Smooth muscle cell (in vitro differentiated cells): ENCODE data around the gene PIAS4. TPM values are rescaled to one million over a fixed set of nuclear protein-coding genes. Genes with fewer than 3 reads are reported as not detected.

ENCODE experiments used
- DNase-seq: peaks from one replicate; lab custom pipeline; 2025; ENCODE audit not compliant: unreplicated experiment; lab: John Stamatoyannopoulos, UW
- H2AFZ ChIP-seq: fragments of 200-600 bp; sonication (generic); 2 replicates; pipeline ENCODE4 v1.6.0; 2016; ENCODE audit warnings: antibody characterized with exemption, low read depth, mild to moderate bottlenecking
- H3F3A ChIP-seq: fragments of 200-600 bp; sonication (generic); 2 replicates; pipeline ENCODE4 v1.6.0; 2017; ENCODE audit warnings: antibody characterized with exemption, low read depth
- H3K27ac ChIP-seq: fragments of 200-600 bp; sonication (generic); 2 replicates; pipeline ENCODE4 v1.5.1; 2016; ENCODE audit warnings: low read depth, mild to moderate bottlenecking
- H3K27me3 ChIP-seq: fragments of 200-600 bp; sonication (generic); 2 replicates; pipeline ENCODE4 v1.6.1; 2016; ENCODE audit warnings: low read depth, mild to moderate bottlenecking
- H3K36me3 ChIP-seq: fragments of 200-600 bp; sonication (generic); 2 replicates; pipeline ENCODE4 v1.5.1; 2016; ENCODE audit warnings: low read depth
- H3K4me1 ChIP-seq: fragments of 200-600 bp; sonication (generic); 2 replicates; pipeline ENCODE4 v1.5.1; 2016; ENCODE audit warnings: low read depth
- H3K4me2 ChIP-seq: fragments of 200-600 bp; sonication (generic); 2 replicates; pipeline ENCODE4 v1.6.0; 2016; ENCODE audit warnings: mild to moderate bottlenecking
- H3K4me3 ChIP-seq: fragments of 200-600 bp; sonication (generic); 2 replicates; pipeline ENCODE4 v1.5.1; 2016; ENCODE audit warnings: mild to moderate bottlenecking
- H3K79me2 ChIP-seq: fragments of 200-600 bp; sonication (generic); 2 replicates; pipeline ENCODE4 v1.6.0; 2016; ENCODE audit warnings: low read depth, mild to moderate bottlenecking
- H3K9ac ChIP-seq: fragments of 200-600 bp; sonication (generic); 2 replicates; pipeline ENCODE4 v1.6.0; 2016; ENCODE audit warnings: low read depth
- H3K9me3 ChIP-seq: fragments of 200-600 bp; sonication (generic); replicated peaks from 2 replicates; pipeline ENCODE4 v1.5.1; 2016; ENCODE audit warnings: low read depth
- H4K20me1 ChIP-seq: fragments of 200-600 bp; sonication (generic); 2 replicates; pipeline ENCODE4 v1.6.0; 2016; ENCODE audit warnings: low read depth
- WGBS: methylation state at CpG from one replicate; pipeline ENCODE4 v1.1.7; 2016; ENCODE audit warnings: low lambda C conversion rate; 5-methylcytosine and 5-hydroxymethylcytosine counted together
- polyA plus RNA-seq: library from polyadenylated mRNA; unstranded; fragments of >200 nt; fragmentation: Nextera tagmentation; extraction: Ambion mirVana; gene quantifications from 2 replicates; pipeline ENCODE4 v1.2.1, GENCODE V29; 2016
- total RNA-seq: library from RNA; depleted of rRNA; stranded (reverse); fragments of >200 nt; gene quantifications from 2 replicates; pipeline ENCODE4 v1.2.3, GENCODE V29; 2014
- TF ChIP-seq, protein P1 (sequence below): fragments of 200-600 bp; sonication (generic); IDR thresholded peaks from 2 replicates; pipeline ENCODE4 v1.5.1; 2017; ENCODE audit warnings: borderline replicate concordance, mild to moderate bottlenecking, antibody characterized with exemption; ENCODE audit not compliant: insufficient read depth, poor library complexity, severe bottlenecking

Gene PIAS4
- total and polyA plus RNA-seq, 2 experiments from 2014 or later: 8.1 to 17.3 TPM

DNA sequence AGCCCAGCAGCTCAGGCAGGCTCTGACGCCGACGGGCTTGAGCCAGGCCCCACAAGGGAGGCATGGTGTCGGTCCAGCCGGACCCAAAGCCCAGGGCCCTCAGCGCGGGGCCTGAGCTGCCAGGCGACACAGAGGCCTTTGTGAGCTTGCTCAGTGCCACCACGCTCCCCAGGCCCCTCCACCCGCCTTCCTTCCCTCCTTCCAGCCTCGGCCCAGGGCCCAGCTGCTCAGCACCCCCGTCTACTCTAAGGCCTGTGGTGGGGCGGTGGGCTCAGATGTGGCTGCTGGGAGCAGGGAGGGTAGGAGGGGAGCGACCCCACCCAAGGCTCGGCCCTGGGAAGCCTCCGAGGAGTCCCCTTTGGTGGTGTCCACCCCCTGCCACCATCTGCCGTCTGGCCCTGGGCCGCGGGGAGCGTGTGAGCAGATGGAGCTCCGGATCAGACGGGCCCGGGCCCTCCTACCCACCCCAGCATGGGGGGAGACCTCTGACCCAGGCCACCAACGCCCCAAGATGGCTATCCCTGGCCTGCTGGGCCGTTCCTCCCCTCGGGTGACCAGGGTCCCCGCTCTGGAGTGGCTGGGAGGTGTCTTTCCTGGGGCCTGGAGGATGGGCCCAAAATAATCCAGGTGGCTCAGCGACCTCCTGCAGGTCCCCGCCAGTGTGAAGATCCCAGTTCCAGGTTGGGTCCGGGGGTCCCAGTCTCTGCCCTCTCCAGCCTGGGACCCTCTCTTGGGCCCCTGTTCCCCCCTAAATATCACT lies 51.3 kb downstream of the PIAS4 start:
- Histone ChIP-seq H3K9ac (peak overlapping the region; percentile 73), H3K36me3 (no peaks in the 10 kb centered on the region), H3K4me2 (peak overlapping the region; percentile 79), H3F3A (peaks cover 5% of the 10 kb centered on the region), H3K27ac (peak overlapping the region; percentile 93), H4K20me1 (peaks cover 98% of the 10 kb centered on the region), H3K27me3 (no peaks in the 10 kb centered on the region), H3K79me2 (peaks cover 97% of the 10 kb centered on the region), H3K9me3 (no peaks in the 10 kb centered on the region), H2AFZ (no peak overlapping the region), H3K4me3 (peak overlapping the region; percentile 1), H3K4me1 (peaks cover 17% of the 10 kb centered on the region)
- WGBS: 71% methylated on average over 28 of the region's 30 CpGs
- TF ChIP-seq, protein P1, sequence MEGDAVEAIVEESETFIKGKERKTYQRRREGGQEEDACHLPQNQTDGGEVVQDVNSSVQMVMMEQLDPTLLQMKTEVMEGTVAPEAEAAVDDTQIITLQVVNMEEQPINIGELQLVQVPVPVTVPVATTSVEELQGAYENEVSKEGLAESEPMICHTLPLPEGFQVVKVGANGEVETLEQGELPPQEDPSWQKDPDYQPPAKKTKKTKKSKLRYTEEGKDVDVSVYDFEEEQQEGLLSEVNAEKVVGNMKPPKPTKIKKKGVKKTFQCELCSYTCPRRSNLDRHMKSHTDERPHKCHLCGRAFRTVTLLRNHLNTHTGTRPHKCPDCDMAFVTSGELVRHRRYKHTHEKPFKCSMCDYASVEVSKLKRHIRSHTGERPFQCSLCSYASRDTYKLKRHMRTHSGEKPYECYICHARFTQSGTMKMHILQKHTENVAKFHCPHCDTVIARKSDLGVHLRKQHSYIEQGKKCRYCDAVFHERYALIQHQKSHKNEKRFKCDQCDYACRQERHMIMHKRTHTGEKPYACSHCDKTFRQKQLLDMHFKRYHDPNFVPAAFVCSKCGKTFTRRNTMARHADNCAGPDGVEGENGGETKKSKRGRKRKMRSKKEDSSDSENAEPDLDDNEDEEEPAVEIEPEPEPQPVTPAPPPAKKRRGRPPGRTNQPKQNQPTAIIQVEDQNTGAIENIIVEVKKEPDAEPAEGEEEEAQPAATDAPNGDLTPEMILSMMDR: no peak
- no peak for DNase-seq

DNA sequence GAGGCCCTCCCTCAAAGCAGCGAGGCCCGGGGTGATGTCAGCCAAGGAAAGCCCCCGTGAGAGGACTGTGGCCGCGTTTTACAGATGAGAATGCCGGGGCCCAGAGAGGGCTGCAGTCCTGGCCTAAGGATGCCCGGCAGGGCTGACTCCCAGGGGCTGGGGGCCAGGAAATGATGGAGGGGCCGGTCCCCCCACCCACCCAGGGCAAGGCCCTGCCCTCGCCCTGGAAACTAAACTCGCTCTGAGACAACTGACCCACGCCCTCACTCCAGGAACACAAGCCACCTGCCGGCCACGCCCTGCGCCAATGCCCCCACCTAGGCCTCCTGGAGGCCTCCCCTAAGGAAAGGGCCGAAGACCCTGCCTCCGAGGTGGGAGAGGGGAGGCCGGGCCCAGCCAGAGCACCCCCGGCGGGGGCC lies 51.9 kb downstream of the PIAS4 start:
- Histone ChIP-seq H3K4me3 (no peak overlapping the region), H3K27ac (peak overlapping the region; percentile 93), H3K4me2 (peak overlapping the region; percentile 79), H3K27me3 (no peaks in the 10 kb centered on the region), H3F3A (peaks cover 5% of the 10 kb centered on the region), H3K4me1 (peaks cover 17% of the 10 kb centered on the region), H3K79me2 (peaks cover 100% of the 10 kb centered on the region), H3K9ac (peak overlapping the region; percentile 73), H2AFZ (no peak overlapping the region), H4K20me1 (peaks cover 98% of the 10 kb centered on the region), H3K36me3 (no peaks in the 10 kb centered on the region), H3K9me3 (no peaks in the 10 kb centered on the region)
- TF ChIP-seq, protein P1: no peak
- WGBS: 74% methylated on average over 18 of the region's 19 CpGs
- no peak for DNase-seq

DNA sequence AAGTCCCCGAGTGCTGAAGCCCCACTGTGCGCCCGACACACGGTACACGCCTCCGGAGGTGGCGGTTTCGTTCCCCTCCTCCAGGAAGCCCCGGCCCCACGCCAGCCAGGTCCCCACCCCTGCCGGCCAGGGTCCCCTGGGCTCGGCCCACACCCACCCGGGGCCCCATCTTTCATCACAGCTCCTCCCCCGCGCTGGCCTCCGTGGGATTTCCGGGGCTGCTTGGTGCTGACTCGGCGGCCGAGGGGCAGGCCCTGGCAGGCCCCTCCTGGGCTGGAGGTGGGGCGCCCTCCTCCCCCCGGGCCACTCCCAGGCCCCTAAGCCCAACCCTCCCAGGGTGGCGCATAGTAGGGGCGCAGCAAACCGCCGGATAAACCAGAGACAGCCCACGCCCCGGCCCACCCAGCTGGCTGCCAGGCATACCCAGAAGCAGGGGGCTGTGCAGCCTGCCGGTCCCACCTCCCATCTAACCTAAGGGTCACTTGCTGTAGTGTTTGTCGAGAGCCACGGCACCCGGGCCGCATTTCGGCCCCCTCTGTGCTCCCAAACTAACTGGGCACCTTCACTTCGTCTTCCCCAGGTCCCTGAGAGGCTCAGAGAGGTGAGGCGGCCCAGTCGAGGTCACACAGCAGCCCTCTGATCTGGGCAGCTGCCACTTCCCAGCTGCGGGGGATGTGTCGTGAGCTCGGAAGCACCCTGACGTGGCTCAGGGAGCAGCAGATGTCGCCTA lies 52.5 kb downstream of the PIAS4 start:
- H3F3A ChIP-seq: peaks cover 5% of the 10 kb centered on the region
- no peaks in the 10 kb centered on the region for H3K9me3 ChIP-seq
- H3K4me1 ChIP-seq: peaks cover 17% of the 10 kb centered on the region
- H2AFZ ChIP-seq: no peak overlapping the region
- peak overlapping the region; percentile 93 for H3K27ac ChIP-seq
- H3K4me3 ChIP-seq: no peak overlapping the region
- H3K9ac ChIP-seq: peak overlapping the region; percentile 73
- no peaks in the 10 kb centered on the region for H3K36me3 ChIP-seq
- no peaks in the 10 kb centered on the region for H3K27me3 ChIP-seq
- peaks cover 99% of the 10 kb centered on the region for H4K20me1 ChIP-seq
- peaks cover 100% of the 10 kb centered on the region for H3K79me2 ChIP-seq
- TF ChIP-seq, protein P1: no peak
- WGBS: 90% methylated on average over 28 of the region's 42 CpGs
- DNase-seq: no peak
- peak overlapping the region; percentile 79 for H3K4me2 ChIP-seq
